ENCODE results near the gene FGFR2.

DNA sequence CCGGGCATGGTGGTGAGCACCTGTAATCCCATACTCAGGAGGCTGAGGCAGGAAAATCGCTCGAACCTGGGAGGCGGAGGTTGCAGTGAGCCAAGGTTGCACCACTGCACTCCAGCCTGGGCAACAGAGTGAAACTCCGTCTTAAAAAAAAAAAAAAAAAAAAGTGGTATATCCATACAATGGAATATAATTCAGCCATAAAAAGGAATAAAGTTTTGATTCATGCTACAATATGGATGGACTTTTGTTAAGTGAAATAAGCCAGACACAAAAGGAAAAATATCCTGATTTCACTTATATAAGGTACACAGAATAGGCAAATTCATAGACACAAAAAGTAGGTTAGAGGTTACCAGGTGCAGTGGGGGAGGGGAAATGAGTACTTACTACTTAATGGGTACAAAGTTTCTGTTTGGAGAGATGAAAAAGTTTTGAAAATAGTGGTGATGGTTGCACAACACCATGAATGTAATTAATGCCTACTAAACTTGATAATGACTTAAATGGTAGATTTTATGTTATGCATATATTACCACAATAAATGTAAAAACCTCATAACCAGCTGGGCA is 53.9 kb downstream of the FGFR2 start:
- TF ChIP-seq, protein P1, sequence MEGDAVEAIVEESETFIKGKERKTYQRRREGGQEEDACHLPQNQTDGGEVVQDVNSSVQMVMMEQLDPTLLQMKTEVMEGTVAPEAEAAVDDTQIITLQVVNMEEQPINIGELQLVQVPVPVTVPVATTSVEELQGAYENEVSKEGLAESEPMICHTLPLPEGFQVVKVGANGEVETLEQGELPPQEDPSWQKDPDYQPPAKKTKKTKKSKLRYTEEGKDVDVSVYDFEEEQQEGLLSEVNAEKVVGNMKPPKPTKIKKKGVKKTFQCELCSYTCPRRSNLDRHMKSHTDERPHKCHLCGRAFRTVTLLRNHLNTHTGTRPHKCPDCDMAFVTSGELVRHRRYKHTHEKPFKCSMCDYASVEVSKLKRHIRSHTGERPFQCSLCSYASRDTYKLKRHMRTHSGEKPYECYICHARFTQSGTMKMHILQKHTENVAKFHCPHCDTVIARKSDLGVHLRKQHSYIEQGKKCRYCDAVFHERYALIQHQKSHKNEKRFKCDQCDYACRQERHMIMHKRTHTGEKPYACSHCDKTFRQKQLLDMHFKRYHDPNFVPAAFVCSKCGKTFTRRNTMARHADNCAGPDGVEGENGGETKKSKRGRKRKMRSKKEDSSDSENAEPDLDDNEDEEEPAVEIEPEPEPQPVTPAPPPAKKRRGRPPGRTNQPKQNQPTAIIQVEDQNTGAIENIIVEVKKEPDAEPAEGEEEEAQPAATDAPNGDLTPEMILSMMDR (IDR thresholded peaks at IDR 0.05 in 4 of 5, conservative IDR thresholded peaks at IDR 0.05 in 1 of 5) = no peak
- no peak for TF ChIP-seq POLR2A (IDR thresholded peaks at IDR 0.05)

Measured in gastrocnemius medialis (tissue), 4 donors.